HG03354 (cell line): ENCODE results near the gene FBXL4.

Experiments used
- ATAC-seq: cut with Tn5 transposase; IDR thresholded peaks from one replicate; pipeline ENCODE4 v1.9.1; 2021; ENCODE audit warnings: mild to moderate bottlenecking; ENCODE audit not compliant: unreplicated experiment, poor library complexity, severe bottlenecking

The FBXL4 gene

DNA sequence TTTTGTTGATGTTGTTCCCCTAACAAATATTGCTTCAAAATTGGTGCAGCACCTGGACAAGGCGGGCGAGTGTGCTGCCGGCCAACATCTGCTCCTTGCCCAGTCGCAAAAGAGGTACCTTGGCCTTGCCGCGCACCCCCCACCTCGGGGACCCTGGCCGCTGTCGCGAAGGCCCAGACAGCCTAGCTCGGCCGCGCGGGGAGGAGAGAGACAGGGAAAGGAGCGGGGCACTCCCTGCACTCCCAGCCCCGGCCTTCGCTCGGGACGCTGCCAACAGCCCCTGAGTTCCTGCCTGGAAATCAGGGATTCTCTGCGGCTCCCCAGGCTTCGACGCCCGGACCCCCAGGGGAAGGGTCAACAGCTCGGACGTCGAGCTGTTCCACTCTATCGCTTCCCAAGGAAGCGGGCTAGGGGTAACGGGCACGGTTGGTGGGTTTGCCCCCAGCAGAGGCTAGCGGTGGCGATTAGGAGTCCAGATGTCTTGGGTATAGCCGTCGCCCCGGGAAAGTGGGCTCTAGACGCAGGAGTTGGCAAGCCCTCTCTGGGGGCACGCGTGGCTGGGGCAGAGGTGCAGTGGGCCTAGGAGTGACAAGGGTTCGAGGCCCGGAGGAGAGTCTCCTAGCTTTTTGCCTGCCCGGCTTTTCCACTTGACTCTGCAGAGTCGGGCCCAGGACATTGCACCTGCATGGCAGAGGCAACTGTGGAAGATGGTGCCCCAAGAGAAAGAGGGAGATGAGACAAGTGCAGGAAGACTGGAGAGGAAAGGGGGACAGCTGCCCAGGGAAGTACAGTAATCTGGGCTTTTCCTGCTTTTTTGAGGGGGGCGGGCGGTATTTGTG is 105.2 kb downstream of the FBXL4 start:
- no peak for ATAC-seq

DNA sequence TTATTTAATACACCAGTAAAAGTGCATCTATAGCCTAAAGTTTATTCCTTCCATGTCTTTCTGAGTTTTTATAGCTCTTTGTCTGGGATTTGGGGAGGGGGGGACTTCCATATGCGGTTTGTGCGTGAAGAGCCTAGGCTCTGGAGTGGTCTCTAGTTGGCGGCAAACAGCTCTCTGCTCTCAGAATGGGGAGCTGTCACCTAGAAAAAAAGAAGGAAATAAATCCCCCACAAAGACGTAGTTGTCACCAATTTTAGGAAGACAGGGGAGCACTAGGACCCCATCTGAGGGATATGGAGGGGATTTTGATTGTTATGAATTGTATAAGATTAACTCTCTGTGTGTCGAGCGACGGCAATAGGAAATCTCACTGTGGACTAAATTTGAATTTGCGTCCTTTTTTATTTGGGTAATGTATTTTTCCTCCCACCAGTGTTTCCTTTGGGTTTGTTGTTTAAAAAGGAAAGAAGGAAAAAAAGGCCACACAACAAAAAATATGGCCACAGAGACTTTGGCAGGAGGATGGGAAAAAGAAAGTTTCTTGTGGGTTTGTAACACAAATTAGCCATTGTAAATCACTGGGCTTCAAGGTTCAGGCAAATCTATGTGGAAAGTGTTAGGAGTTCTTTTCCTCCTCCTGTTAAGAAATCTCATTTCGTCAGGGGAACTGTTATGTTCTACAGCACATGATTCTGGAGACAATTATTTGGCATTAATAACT is 106.0 kb downstream of the FBXL4 start:
- no peak for ATAC-seq

DNA sequence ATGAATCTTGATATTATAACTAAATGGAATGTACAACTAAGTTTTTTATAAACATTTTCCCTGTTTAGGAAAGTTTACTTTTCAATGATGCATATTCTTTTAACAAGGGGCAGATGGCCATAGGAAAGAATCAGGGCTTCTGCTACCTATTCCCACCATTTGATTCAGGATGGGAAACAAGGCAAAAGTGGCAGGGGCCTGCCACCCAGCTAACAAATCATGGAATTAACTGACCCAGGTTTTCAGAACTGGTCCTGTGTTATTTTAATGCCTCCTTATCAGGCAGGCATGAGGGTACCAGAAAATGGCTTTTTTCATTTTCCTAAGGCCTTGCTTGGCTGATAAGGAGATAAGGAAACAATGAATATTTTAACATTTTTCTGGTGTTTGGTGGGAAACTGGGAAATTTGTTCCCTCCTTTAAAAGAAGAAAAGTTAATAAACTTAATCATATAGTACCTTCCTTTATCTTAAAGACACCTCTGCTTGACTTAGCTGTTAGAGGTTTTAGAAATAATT is 106.7 kb downstream of the FBXL4 start:
- no peak for ATAC-seq

DNA sequence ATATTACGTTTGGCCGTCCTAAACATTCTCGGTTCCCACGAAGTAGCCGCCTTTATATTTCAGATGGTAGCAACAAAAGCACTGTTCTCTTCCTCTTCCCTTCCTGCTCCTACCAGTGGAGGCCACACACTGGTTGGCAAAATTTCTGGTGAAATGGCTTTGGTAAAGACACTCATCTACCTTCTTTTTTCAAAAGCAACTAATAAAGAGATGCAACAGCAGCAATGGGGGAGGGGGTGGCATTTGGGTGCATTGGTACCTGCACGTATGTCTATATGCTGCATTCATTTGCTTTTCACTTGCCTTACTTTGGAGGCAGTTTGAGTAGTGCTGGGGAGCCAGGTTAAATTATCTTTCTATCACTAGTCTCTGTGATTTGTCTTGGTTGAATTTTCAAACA is 107.4 kb downstream of the FBXL4 start:
- no peak for ATAC-seq

DNA sequence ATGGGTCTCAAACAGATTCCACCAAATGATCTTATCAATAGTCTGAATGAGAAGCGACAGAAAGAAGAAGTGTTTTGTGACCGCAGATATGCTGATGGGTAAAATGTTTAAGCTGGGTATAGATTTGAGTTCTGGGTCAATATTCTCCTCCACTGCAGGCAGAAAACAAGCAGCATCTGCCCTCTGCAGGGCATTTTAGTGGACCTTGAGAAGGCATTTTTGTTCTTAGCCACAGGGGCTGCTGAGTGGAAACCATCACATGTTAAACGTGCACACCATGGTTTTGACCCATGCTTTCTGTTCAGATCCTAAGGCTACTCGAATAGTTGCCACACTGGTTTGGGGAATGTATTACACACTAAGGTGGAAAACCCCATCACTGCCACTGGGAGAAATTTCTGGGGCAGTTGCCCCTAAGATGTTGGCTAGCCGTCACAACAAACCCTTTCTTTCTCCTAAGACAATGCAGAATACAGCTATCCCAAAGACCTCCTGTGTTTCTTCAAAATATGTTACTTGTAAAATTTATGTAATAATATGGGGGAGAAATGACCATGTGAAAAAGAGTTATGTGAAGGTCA is 107.9 kb downstream of the FBXL4 start:
- ATAC-seq, result peak; percentile 31

DNA sequence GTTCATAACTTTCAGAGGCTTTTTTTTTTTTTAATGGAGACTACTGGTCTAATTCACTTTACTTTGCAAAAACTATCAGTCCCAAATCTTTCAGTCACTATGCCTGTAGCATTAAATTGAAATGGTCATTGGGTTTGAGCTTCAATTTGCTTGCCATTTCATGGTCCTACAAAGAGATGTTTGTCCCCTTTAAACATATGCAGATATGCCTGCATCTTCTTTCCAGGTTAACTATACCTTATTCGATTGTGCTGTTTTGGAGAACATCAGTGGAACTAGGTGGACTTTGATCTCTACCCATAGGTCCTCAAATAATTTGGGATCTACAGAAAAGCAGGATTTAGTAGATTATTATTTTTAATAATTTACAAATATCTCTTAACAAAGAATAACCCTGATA is 108.8 kb downstream of the FBXL4 start:
- ATAC-seq, result no peak

DNA sequence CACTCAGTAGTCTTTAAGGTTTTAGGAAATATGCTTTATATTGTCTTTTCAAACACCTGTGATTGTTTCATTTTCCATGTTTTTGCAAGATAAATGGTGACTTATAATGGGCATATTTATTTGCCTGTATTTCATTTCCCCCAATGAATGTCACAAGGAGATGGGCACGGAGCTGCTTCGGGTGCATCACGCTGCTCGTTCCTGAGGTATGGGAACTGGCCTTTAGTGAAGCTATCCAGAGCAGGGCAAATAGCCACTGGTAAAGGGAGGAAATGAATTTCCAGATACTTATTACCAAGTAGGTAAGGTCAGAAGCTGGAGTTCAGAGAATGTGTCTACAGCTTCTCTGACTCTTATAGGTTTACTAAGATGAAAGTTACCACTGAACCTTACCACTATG is 109.7 kb downstream of the FBXL4 start:
- ATAC-seq, result no peak

DNA sequence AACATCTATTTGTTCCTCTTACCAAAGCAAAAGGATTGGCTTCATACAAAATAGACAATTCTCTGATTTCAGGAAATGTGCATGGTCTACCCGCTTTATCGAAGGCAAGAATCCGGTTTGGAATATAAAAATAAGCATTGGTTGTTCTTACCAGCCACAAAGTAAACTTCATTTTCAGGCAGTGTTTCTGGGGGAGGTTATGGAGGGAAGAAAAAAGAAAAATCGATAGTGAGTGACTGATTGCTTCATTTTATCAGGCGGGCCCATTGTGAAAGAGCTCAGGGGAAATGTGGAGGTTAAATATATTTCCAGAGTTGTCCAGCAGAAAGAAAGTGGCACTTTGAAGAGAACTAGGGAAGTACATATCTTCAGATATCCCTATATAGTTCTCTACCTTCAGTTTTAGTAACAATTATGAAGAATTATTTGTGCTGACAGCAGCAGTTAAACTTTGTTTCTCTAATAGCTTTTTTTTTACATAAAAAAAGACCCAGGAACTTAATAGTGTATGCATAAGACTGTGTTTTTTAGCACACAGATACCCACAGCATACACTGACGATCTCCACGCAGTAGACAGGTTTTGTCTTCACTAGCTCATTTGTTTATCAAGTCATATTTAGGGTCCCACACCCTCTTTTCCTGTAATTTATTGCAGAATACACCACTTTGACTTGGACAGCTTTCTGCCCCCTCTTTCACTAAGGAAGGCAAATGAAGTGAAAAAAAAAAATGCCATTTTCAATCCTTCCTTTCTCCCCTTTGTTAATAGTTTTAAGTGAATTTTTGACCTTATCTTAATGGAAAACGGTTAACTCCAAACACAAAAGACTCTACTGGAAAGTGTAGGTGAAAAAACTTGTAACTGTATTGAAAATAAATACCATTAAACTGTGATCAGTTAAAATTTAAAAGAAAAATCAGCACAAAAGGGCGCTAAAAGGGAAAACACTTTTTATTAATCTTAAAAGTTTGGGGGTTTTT is 110.5 kb downstream of the FBXL4 start:
- no peak for ATAC-seq

DNA sequence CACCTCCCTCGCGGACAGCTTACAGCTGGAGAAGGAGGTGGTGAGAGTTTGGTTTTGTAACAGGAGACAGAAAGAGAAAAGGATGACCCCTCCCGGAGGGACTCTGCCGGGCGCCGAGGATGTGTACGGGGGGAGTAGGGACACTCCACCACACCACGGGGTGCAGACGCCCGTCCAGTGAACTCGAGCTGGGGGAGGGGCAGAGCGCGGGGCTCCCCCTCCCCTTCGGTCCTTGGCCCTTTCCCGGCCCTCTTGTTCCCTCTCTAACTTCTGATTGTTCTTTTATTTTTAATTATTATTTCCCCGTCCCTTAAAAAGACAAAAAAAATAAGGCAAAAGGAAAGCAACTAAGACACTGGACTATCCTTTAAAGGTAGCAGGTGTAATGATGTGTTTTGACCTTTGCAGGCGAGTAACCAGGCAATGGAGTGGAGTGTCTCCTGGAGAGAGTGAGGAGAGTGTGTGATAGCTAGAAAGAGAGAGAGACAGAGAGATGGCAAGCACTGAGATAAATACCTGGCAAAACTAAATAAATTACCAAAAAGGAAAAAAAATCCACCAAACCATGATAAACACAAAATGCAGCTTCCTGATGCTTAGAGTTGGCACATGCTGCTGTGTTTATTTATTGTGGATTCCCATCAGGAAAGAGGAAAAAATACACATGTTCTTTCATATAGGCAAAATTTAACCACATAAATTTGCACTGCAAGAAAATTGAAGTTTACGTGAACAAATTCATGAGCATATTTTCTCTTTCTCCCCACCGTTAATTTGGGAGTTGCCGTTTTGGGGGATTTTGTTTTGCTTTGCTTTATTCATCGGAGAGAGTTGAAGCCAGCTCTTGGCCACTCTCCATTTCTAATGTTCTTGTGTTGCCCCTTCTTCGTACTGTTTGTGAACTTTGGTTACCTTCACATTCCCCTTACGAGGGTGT is 111.5 kb downstream of the FBXL4 start:
- no peak for ATAC-seq

DNA sequence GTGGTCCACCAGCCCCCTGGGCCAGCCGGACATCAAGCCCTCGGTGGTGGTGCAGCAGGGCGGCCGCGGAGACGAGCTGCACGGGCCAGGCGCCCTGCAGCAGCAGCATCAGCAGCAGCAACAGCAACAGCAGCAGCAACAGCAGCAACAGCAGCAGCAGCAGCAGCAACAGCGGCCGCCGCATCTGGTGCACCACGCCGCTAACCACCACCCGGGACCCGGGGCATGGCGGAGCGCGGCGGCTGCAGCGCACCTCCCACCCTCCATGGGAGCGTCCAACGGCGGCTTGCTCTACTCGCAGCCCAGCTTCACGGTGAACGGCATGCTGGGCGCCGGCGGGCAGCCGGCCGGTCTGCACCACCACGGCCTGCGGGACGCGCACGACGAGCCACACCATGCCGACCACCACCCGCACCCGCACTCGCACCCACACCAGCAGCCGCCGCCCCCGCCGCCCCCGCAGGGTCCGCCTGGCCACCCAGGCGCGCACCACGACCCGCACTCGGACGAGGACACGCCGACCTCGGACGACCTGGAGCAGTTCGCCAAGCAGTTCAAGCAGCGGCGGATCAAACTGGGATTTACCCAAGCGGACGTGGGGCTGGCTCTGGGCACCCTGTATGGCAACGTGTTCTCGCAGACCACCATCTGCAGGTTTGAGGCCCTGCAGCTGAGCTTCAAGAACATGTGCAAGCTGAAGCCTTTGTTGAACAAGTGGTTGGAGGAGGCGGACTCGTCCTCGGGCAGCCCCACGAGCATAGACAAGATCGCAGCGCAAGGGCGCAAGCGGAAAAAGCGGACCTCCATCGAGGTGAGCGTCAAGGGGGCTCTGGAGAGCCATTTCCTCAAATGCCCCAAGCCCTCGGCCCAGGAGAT is 112.4 kb downstream of the FBXL4 start:
- no peak for ATAC-seq

DNA sequence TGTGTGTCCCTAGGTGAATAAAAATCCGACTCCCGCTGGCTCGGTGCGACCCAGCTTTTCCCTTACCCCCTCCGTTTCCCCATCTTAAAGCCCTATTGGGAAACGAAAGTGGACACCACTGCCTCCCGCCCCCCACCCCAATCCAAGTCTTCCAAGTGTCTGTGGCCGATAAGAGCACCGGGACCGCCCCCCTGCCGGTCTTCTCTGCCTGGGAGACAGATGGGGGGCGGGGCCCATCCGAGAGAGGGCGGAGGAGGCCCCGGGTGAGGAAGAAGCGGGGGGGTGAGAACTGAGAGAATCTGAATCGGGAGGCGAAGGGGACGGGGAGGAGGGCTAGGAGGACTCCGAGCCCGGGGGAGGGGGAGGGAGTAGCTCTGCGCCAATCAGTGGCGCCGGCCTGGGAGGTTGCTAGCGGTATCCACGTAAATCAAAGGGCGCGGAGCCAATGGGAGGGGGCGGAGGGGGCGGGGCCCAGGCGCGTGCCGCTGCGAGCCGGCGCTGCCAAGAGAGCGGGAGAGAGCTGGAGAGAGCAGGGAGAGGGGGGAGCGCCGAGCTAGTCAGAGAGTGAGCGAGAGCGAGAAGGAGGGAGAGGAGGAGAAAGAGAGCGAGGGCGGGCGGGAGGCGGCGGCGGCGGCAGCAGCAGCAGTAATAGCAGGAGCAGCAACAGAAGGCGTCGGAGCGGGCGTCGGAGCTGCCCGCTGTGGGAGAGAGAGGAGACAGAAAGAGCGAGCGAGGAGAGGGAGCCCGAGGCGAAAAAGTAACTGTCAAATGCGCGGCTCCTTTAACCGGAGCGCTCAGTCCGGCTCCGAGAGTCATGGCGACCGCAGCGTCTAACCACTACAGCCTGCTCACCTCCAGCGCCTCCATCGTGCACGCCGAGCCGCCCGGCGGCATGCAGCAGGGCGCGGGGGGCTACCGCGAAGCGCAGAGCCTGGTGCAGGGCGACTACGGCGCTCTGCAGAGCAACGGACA is 113.4 kb downstream of the FBXL4 start, which contains the start of gene POU3F2:
POU3F2 (plus strand) TSS at position 515 of the 972 bp plus-strand sequence; CDS start at position 815, 300 bp downstream.
- ATAC-seq, result peak; percentile 64

DNA sequence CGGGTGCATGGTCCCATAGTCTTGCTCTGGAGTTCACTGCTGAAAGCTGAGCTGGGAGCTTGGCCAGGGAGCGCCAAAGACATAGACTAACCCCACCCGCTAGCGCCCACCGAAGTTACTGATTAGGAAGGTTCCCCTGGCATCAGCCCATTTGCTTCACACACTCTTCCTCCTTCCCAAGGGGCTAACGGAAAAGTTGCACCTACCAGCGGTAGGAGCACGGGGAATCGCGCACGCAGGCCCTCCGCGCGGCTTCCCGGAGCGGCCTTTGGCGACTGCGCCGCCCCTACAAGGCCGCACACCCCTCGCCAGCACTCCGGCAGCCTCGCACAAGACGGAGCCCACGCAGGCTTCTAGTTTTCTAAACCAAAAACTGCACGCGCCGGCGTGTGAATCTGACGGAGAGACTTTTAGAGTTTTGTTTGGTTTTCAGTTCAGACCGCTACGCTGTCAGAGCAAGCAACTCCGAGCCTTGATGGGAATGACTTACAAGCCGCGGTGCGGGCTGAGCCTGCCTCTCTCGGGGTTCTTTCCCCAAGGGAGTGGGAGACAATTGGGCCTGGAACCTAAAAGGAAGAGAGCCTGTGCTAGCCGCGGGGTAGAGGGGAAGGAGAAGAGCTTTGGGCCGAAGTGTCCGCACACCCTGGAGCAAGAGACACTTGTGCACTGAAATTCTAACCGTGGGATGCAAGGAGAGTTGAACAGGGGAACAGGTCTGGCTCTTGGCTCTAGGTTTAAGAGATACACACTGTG is 114.3 kb downstream of the FBXL4 start:
- no peak for ATAC-seq

DNA sequence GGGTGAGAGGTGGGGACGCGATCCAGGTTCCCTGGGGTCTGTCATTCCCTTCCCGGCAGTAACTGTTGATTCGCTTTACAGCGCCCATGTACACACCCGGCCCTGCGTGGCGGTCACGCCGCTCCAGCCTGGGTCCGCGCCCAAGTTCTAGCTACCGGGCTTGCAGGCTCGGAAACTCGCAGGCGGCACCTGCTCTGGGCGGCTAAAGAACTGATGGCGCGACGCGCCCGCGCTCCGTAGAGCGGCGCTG is 114.8 kb downstream of the FBXL4 start:
- no peak for ATAC-seq

DNA sequence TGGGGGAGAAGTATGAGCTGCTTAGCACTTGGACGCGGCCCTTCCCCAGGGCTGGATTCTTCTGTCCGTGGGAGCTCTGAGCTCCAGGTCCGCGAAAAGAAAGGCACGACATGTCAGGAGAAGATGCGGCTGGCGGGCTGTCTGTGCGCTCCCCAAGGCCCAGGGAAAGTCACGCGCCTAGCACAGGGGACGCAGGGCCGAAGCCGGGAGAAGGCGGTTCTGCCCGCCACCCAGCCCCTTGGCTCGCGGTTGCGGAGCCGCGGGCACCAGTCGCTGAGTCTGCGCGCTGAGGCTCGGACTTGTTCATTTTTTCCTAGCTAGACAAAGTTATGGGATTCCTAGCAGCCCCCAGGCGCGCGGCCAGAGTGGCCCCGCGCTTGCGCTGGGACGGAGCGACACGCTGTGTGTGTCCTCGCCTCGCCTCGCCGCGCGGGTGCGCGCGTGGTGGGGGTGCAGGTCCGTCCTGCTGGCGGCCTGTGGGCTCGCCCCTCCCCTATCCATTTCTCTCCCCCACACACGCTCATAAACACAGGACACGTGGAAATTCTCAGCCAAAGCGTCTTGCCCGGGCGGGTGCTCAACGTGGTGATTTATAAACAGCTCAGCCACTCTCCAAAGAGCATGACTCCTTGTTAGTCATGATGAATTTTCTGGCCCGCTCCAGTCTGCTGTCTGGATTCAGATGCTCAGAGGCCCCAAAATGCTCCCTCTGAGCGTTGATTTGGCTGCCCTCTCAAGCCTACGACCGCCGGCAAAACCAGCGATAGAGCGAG is 115.3 kb downstream of the FBXL4 start:
- ATAC-seq, result no peak

DNA sequence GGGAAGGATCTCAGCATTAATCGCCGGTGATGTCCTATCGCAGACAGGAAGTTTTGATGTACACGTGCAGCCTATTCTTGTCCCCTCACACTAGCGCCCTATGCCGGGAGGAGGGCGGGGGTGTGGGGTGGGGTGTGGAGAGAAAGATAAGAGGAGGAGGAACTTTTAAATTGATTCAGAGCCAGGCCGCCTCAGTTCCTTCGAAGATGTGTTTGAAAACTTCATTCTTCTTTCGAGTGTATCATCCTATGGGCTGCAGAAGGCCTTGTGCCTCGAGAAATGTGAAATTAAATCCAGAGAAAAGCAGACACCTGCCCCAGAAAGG is 115.8 kb downstream of the FBXL4 start:
- no peak for ATAC-seq
